Right lobe of liver (tissue), 4 donors: ENCODE measurements around the gene GDAP2.

Experiments used
- CTCF ChIP-seq, 4 donors: fragments of 200-600 bp in 3 of 4; fragments of 450-650 bp in 1 of 4; IDR thresholded peaks; one replicate each; pipeline versions ENCODE4 v1.5.1 to v1.8.0; 2016 to 2022; ENCODE audit warnings: antibody characterized with exemption in 4 of 4, mild to moderate bottlenecking in 2 of 4
- POLR2A ChIP-seq: fragments of 450-650 bp; IDR thresholded peaks from one replicate; pipeline ENCODE4 v1.6.1; 2017; ENCODE audit warnings: antibody characterized with exemption, mild to moderate bottlenecking
- donor health status: DM: no; HTN: no; CAD: no.
- donor health status: DM: no; HTN: no; CAD: no.
- donor health status: DM: no; HTN: yes; CAD: no.

GRCh38 chr1:117932576-117932975 lies 3.2 kb upstream of the GDAP2 start:
- no peak for TF ChIP-seq POLR2A
- no peak for TF ChIP-seq CTCF (IDR thresholded peaks at IDR 0.05)
